GM21390 (cell line): ENCODE data around the gene KRT8.
"Not testable (repeated sequence)": the region's sequence is repeated elsewhere in the genome, so short reads cannot be mapped to it uniquely, and the experiment has no call there.

ENCODE experiments used
- ATAC-seq: cut with Tn5 transposase; IDR thresholded peaks from one replicate; pipeline ENCODE4 v1.9.1; 2021; ENCODE audit not compliant: unreplicated experiment

Gene KRT8

GRCh38 chr12:52876372-52876771 is 28.5 kb downstream of the KRT8 start:
- no peak for ATAC-seq

- no peak for ATAC-seq
These were observed 30.1 kb downstream of the KRT8 start for GRCh38 chr12:52874573-52875435.

- ATAC-seq, result peak; percentile 51
These were observed 30.9 kb downstream of the KRT8 start for GRCh38 chr12:52873832-52874572.

GRCh38 chr12:52873513-52873831 is 31.4 kb downstream of the KRT8 start:
- no peak for ATAC-seq

GRCh38 chr12:52872644-52873389 is 32.1 kb downstream of the KRT8 start:
- no peak for ATAC-seq

GRCh38 chr12:52871291-52872039 is 33.4 kb downstream of the KRT8 start:
- ATAC-seq, result no peak

GRCh38 chr12:52870361-52871290 is 34.2 kb downstream of the KRT8 start:
- ATAC-seq, result no peak

- ATAC-seq, result no peak
These were observed 37.2 kb downstream of the KRT8 start for GRCh38 chr12:52867642-52868041.

- no peak for ATAC-seq
These were observed 37.7 kb downstream of the KRT8 start for GRCh38 chr12:52867152-52867551.

GRCh38 chr12:52865090-52865944 is 39.6 kb downstream of the KRT8 start:
- ATAC-seq, result no peak

- ATAC-seq, result no peak
These were observed 42.9 kb downstream of the KRT8 start for GRCh38 chr12:52862023-52862422.

GRCh38 chr12:52861511-52861910 is 43.4 kb downstream of the KRT8 start:
- no peak for ATAC-seq

GRCh38 chr12:52860102-52860823 is 44.6 kb downstream of the KRT8 start:
- no peak for ATAC-seq

- ATAC-seq, result no peak
These were observed 47.4 kb downstream of the KRT8 start for GRCh38 chr12:52857500-52857899.

- ATAC-seq, result no peak
These were observed 48.1 kb downstream of the KRT8 start for GRCh38 chr12:52856787-52857186.

- ATAC-seq, result not testable (repeated sequence)
These were observed 48.8 kb downstream of the KRT8 start for GRCh38 chr12:52856077-52856476.

- no peak for ATAC-seq
These were observed 53.1 kb downstream of the KRT8 start for GRCh38 chr12:52851787-52852186.

GRCh38 chr12:52850681-52851080 is 54.2 kb downstream of the KRT8 start:
- ATAC-seq, result no peak
